ENCODE results near the gene SPRR2B. TPM values are rescaled to one million over a fixed set of nuclear protein-coding genes. Genes with fewer than 3 reads are reported as not detected.

Gene SPRR2B
- polyA plus RNA-seq, 1 donor from 2014 or later = not detected

GRCh38 chr1:153049211-153049610, 22.2 kb downstream of the SPRR2B start:
- Histone ChIP-seq H3K27me3 (ENCODE audit: insufficient read depth, low read depth, low read length) (no peaks in the 10 kb centered on the region), H3K36me3 (ENCODE audit: insufficient read depth, low read length) (no peaks in the 10 kb centered on the region), H2AFZ (ENCODE audit: low read depth, low read length) (no peak overlapping the region), H3K9me3 (ENCODE audit: low read length) (no peaks in the 10 kb centered on the region), H3F3A (ENCODE audit: insufficient read depth, low read length, poor library complexity, severe bottlenecking) (no peaks in the 10 kb centered on the region), H3K9ac (ENCODE audit: low read length) (no peak overlapping the region), H3K9me2 (ENCODE audit: insufficient read depth, low read length) (no peaks in the 10 kb centered on the region), H3K27ac (ENCODE audit: low read length) (no peak overlapping the region), H4K20me1 (ENCODE audit: insufficient read depth) (no peaks in the 10 kb centered on the region), H3K79me2 (replicated peaks; ENCODE audit: insufficient read depth, low read length) (no peaks in the 10 kb centered on the region), H3K4me2 (ENCODE audit: low read length) (no peak overlapping the region), H3K4me3 (ENCODE audit: low read length) (no peak overlapping the region)
- TF ChIP-seq RAD21 (conservative IDR thresholded peaks at IDR 0.05) (no peak), REST (IDR thresholded peaks at IDR 0.05; ENCODE audit: borderline replicate concordance) (no peak), TAF1 (IDR thresholded peaks at IDR 0.05; ENCODE audit: low read depth) (no peak), EZH2 (IDR thresholded peaks at IDR 0.05; ENCODE audit: borderline replicate concordance, insufficient read depth, low read length, poor library complexity, severe bottlenecking) (no peak), EP300 (conservative IDR thresholded peaks at IDR 0.05; ENCODE audit: poor library complexity, severe bottlenecking) (no peak), CTCF (IDR thresholded peaks at IDR 0.05; ENCODE audit: poor library complexity, severe bottlenecking) (no peak), MXI1 (conservative IDR thresholded peaks at IDR 0.05; ENCODE audit: poor library complexity, severe bottlenecking) (no peak), SMC3 (conservative IDR thresholded peaks at IDR 0.05; ENCODE audit: poor library complexity) (no peak), POLR2AphosphoS5 (IDR thresholded peaks at IDR 0.05) (no peak)

- Histone ChIP-seq H3K27ac (ENCODE audit: low read length) (no peak within 1 kb of the TSS), H2AFZ (ENCODE audit: low read depth, low read length) (no peak within 1 kb of the TSS), H3K36me3 (ENCODE audit: insufficient read depth, low read length) (no peaks in the 10 kb centered on the region), H3K9me3 (ENCODE audit: low read length) (no peaks in the 10 kb centered on the region), H4K20me1 (ENCODE audit: insufficient read depth) (no peaks in the 10 kb centered on the region), H3K9ac (ENCODE audit: low read length) (no peak within 1 kb of the TSS), H3F3A (ENCODE audit: insufficient read depth, low read length, poor library complexity, severe bottlenecking) (no peaks in the 10 kb centered on the region), H3K4me3 (ENCODE audit: low read length) (no peak within 1 kb of the TSS), H3K9me2 (ENCODE audit: insufficient read depth, low read length) (no peaks in the 10 kb centered on the region), H3K27me3 (ENCODE audit: insufficient read depth, low read depth, low read length) (no peaks in the 10 kb centered on the region), H3K79me2 (replicated peaks; ENCODE audit: insufficient read depth, low read length) (no peaks in the 10 kb centered on the region), H3K4me2 (ENCODE audit: low read length) (no peak within 1 kb of the TSS)
- TF ChIP-seq POLR2AphosphoS5 (IDR thresholded peaks at IDR 0.05) (no peak), MXI1 (conservative IDR thresholded peaks at IDR 0.05; ENCODE audit: poor library complexity, severe bottlenecking) (no peak), EP300 (conservative IDR thresholded peaks at IDR 0.05; ENCODE audit: poor library complexity, severe bottlenecking) (no peak), CTCF (IDR thresholded peaks at IDR 0.05; ENCODE audit: poor library complexity, severe bottlenecking) (no peak), RAD21 (conservative IDR thresholded peaks at IDR 0.05) (no peak), REST (IDR thresholded peaks at IDR 0.05; ENCODE audit: borderline replicate concordance) (no peak), EZH2 (IDR thresholded peaks at IDR 0.05; ENCODE audit: borderline replicate concordance, insufficient read depth, low read length, poor library complexity, severe bottlenecking) (no peak), TAF1 (IDR thresholded peaks at IDR 0.05; ENCODE audit: low read depth) (no peak), SMC3 (conservative IDR thresholded peaks at IDR 0.05; ENCODE audit: poor library complexity) (no peak)
Measured at GRCh38 chr1:153040950-153041631, 30.3 kb downstream of the SPRR2B start, which contains the start of gene SPRR2D. SPRR2D (minus strand) TSS chr1:153041120; CDS start chr1:153040346, 774 bp downstream.
